H1 (cell line): ENCODE results near the gene DNAH8. TPM values are rescaled to one million over a fixed set of nuclear protein-coding genes. Genes with fewer than 3 reads are reported as not detected.

Experiments
- CTCF ChIA-PET: fragments of 300-600 bp; sonication (Branson Sonifier 250); formaldehyde crosslinking; loops from one replicate; lab custom pipeline; 2021; ENCODE audit not compliant: partially characterized antibody; lab: Charles Lee
- POLR2A ChIA-PET: fragments of 300-600 bp; sonication (Branson Sonifier 250); formaldehyde crosslinking; loops from one replicate; lab custom pipeline; 2021; ENCODE audit warnings: inconsistent platforms; ENCODE audit not compliant: partially characterized antibody; lab: Charles Lee
- DNase-seq, 2 experiments: peaks; one replicate each; pipeline versions ENCODE4 v3.0.0 to v3.0.0-alpha.2; 2010 to 2022; ENCODE audit warnings: low spot score in 2 of 2, low read depth in 1 of 2, mixed read lengths in 1 of 2
- FAIRE-seq: peaks from 2 replicates; lab custom pipeline; 2011; peaks lifted over from hg19 to GRCh38; lab: Jason Lieb, UNC
- H2AFZ ChIP-seq: 2 replicates; pipeline ENCODE4 v1.8.1; 2012; ENCODE audit warnings: low read length, inconsistent platforms
- H2AK5ac ChIP-seq: 2 replicates; pipeline ENCODE4 v1.6.1; 2013; ENCODE audit warnings: low read depth, low read length
- H2BK120ac ChIP-seq: replicated peaks from 2 replicates; pipeline ENCODE3; 2013; ENCODE audit warnings: low read depth, low read length, inconsistent platforms
- H2BK12ac ChIP-seq: 2 replicates; pipeline ENCODE4 v1.6.1; 2013; ENCODE audit warnings: low read depth, low read length
- H2BK15ac ChIP-seq: 2 replicates; pipeline ENCODE4 v1.6.1; 2013; ENCODE audit warnings: low read length
- H2BK20ac ChIP-seq: 2 replicates; pipeline ENCODE4 v1.6.1; 2013; ENCODE audit warnings: low read length
- H2BK5ac ChIP-seq: 2 replicates; pipeline ENCODE4 v1.6.1; 2013; ENCODE audit warnings: low read depth, low read length
- H3K14ac ChIP-seq: 2 replicates; pipeline ENCODE4 v1.6.1; 2013; ENCODE audit warnings: inconsistent platforms; ENCODE audit not compliant: insufficient read length
- H3K18ac ChIP-seq: 2 replicates; pipeline ENCODE4 v1.6.1; 2013; ENCODE audit warnings: low read length; ENCODE audit errors: extremely low read depth
- H3K23ac ChIP-seq: 2 replicates; pipeline ENCODE4 v1.6.1; 2013; ENCODE audit warnings: inconsistent platforms; ENCODE audit not compliant: insufficient read length
- H3K23me2 ChIP-seq: 2 replicates; pipeline ENCODE4 v1.6.1; 2013; ENCODE audit warnings: low read depth, low read length
- H3K27ac ChIP-seq: 2 replicates; pipeline ENCODE4 v1.6.1; 2011; ENCODE audit warnings: low read depth, low read length, inconsistent platforms
- H3K27me3 ChIP-seq, 4 experiments: replicated peaks in 1 of 4; 1 replicate in 1 of 4; 2 replicates in 3 of 4; pipeline versions ENCODE4 v1.6.1 to v1.8.1; 2011 to 2013; ENCODE audit warnings: low read length in 3 of 4, mild to moderate bottlenecking in 3 of 4, inconsistent platforms in 2 of 4, mixed read lengths in 2 of 4, moderate library complexity in 1 of 4; ENCODE audit not compliant: control insufficient read depth in 3 of 4, insufficient read depth in 3 of 4; ENCODE audit errors: extremely low read depth in 1 of 4
- H3K36me3 ChIP-seq, 4 experiments: 2 replicates each; pipeline versions ENCODE4 v1.6.1 to v1.8.1; 2011 to 2013; ENCODE audit warnings: mild to moderate bottlenecking in 4 of 4, low read length in 3 of 4, moderate library complexity in 2 of 4, control low read depth in 1 of 4, inconsistent platforms in 1 of 4; ENCODE audit not compliant: insufficient read depth in 4 of 4, control insufficient read depth in 2 of 4
- H3K4ac ChIP-seq: replicated peaks from 2 replicates; pipeline ENCODE3; 2013; ENCODE audit warnings: low read length, low read depth, mixed read lengths, inconsistent platforms; ENCODE audit not compliant: insufficient read length
- H3K4me1 ChIP-seq, 4 experiments: replicated peaks in 1 of 4; 1 replicate in 1 of 4; 2 replicates in 3 of 4; pipeline versions ENCODE4 v1.6.1 to v1.8.1; 2011 to 2013; ENCODE audit warnings: low read length in 3 of 4, inconsistent platforms in 2 of 4, mixed read lengths in 1 of 4; ENCODE audit not compliant: insufficient read depth in 4 of 4, control insufficient read depth in 3 of 4
- H3K4me2 ChIP-seq, 2 experiments: 2 replicates each; pipeline versions ENCODE4 v1.6.1 to v1.8.1; 2011 to 2013; ENCODE audit warnings: low read depth in 2 of 2, low read length in 2 of 2, control low read depth in 1 of 2, inconsistent platforms in 1 of 2, mild to moderate bottlenecking in 1 of 2; ENCODE audit not compliant: insufficient read depth in 1 of 2
- H3K4me3 ChIP-seq, 4 experiments: fragments of 200-600, 300-600 bp in 1 of 4; sonication (generic), shearing (Covaris generic), sonication (Bioruptor Twin) in 1 of 4; 2 replicates each; pipeline versions ENCODE4 v1.5.1 to v1.8.1; 2011 to 2016; ENCODE audit warnings: low read length in 4 of 4, low read depth in 3 of 4, control low read depth in 2 of 4, inconsistent platforms in 2 of 4, mild to moderate bottlenecking in 2 of 4, mixed read lengths in 1 of 4, moderate library complexity in 1 of 4; ENCODE audit not compliant: insufficient read depth in 2 of 4; ENCODE audit errors: extremely low read depth in 1 of 4
- H3K56ac ChIP-seq: replicated peaks from 2 replicates; pipeline ENCODE3; 2013; ENCODE audit warnings: low read depth, mild to moderate bottlenecking, mixed read lengths, low read length, inconsistent platforms; ENCODE audit not compliant: insufficient read length
- H3K79me1 ChIP-seq: 2 replicates; pipeline ENCODE4 v1.6.1; 2013; ENCODE audit warnings: low read depth, low read length, control low read depth
- H3K79me2 ChIP-seq, 2 experiments: 2 replicates each; pipeline versions ENCODE4 v1.6.1 to v1.8.1; 2012 to 2013; ENCODE audit warnings: low read length in 2 of 2, mild to moderate bottlenecking in 2 of 2, inconsistent platforms in 1 of 2; ENCODE audit not compliant: insufficient read depth in 2 of 2, control insufficient read depth in 1 of 2
- H3K9ac ChIP-seq, 4 experiments: replicated peaks in 1 of 4; 1 replicate in 1 of 4; 2 replicates in 3 of 4; pipeline versions ENCODE4 v1.6.1 to v1.8.1; 2011 to 2013; ENCODE audit warnings: low read depth in 3 of 4, low read length in 3 of 4, control low read depth in 2 of 4, mild to moderate bottlenecking in 2 of 4, moderate library complexity in 2 of 4, inconsistent platforms in 1 of 4; ENCODE audit errors: extremely low read depth in 1 of 4
- H3K9me3 ChIP-seq, 2 experiments: 2 replicates each; pipeline versions ENCODE4 v1.6.1 to v1.8.1; 2012 to 2013; ENCODE audit warnings: mild to moderate bottlenecking in 2 of 2, moderate library complexity in 2 of 2, control low read depth in 1 of 2, inconsistent platforms in 1 of 2, low read depth in 1 of 2, low read length in 1 of 2, mixed read lengths in 1 of 2; ENCODE audit not compliant: insufficient read depth in 2 of 2
- H4K20me1 ChIP-seq, 2 experiments: replicated peaks in 1 of 2; 2 replicates each; pipeline versions ENCODE3 to v1.8.1; 2011 to 2013; ENCODE audit warnings: inconsistent platforms in 2 of 2, low read length in 2 of 2, mild to moderate bottlenecking in 1 of 2; ENCODE audit not compliant: insufficient read depth in 2 of 2, control insufficient read depth in 1 of 2
- H4K5ac ChIP-seq: 2 replicates; pipeline ENCODE4 v1.6.1; 2013; ENCODE audit warnings: low read length, low read depth, mixed read lengths, inconsistent platforms; ENCODE audit not compliant: insufficient read length
- H4K8ac ChIP-seq: 2 replicates; pipeline ENCODE4 v1.8.0; 2013; ENCODE audit warnings: mild to moderate bottlenecking, moderate library complexity, low read length, inconsistent platforms; ENCODE audit not compliant: insufficient read depth; ENCODE audit errors: extremely low read depth
- H4K91ac ChIP-seq: replicated peaks from 2 replicates; pipeline ENCODE3; 2013; ENCODE audit warnings: low read length, mixed read lengths, inconsistent platforms; ENCODE audit not compliant: insufficient read length
- BCL11A ChIP-seq, 2 experiments: IDR thresholded peaks; one replicate each; pipeline ENCODE4 v1.6.1; 2011; ENCODE audit warnings: low read depth in 2 of 2, low read length in 2 of 2, mild to moderate bottlenecking in 2 of 2
- CBX8 ChIP-seq: fragments of 300-800, 300-1000 bp; sonication (generic); IDR thresholded peaks from 2 replicates; pipeline ENCODE4 v1.7.1; 2016; ENCODE audit warnings: low read depth, low read length, borderline replicate concordance
- EP300 ChIP-seq, 2 experiments: IDR thresholded peaks; 1 replicate in 1 of 2; 2 replicates in 1 of 2; pipeline ENCODE4 v1.6.1; 2011 to 2012; ENCODE audit warnings: low read depth in 2 of 2, low read length in 2 of 2, mild to moderate bottlenecking in 2 of 2, borderline replicate concordance in 1 of 2, inconsistent platforms in 1 of 2, moderate library complexity in 1 of 2
- FOSL1 ChIP-seq: IDR thresholded peaks from 2 replicates; pipeline ENCODE4 v1.6.1; 2011; ENCODE audit warnings: mild to moderate bottlenecking, low read depth, low read length, moderate library complexity; ENCODE audit not compliant: insufficient read depth
- PHF8 ChIP-seq: fragments of 200-600 bp; sonication (generic); conservative IDR thresholded peaks from 2 replicates; pipeline ENCODE4 v1.7.1; 2012; ENCODE audit warnings: low read depth, mild to moderate bottlenecking, inconsistent platforms, low read length, moderate library complexity
- POU5F1 ChIP-seq: IDR thresholded peaks from 2 replicates; pipeline ENCODE4 v1.6.1; 2011; ENCODE audit warnings: low read depth, mild to moderate bottlenecking, low read length, moderate library complexity
- TAF1 ChIP-seq: IDR thresholded peaks from 2 replicates; pipeline ENCODE4 v1.6.1; 2011; ENCODE audit warnings: mild to moderate bottlenecking, low read depth, low read length
- TAF7 ChIP-seq: optimal IDR thresholded peaks from 2 replicates; pipeline ENCODE3; 2011; ENCODE audit warnings: low read depth, mild to moderate bottlenecking, inconsistent platforms, low read length, moderate library complexity, borderline replicate concordance
- TBP ChIP-seq: IDR thresholded peaks from 2 replicates; pipeline ENCODE4 v1.6.1; 2011; ENCODE audit warnings: low read depth, low read length, improper control_type of control experiment
- ZNF274 ChIP-seq: IDR thresholded peaks from 2 replicates; pipeline ENCODE4 v1.7.0; 2012; ENCODE audit warnings: low read length, borderline replicate concordance; ENCODE audit errors: extremely low read depth
- WGBS, 2 experiments: shearing (Covaris generic) in 1 of 2; methylation state at CpG; one replicate each; pipeline versions ENCODE4 v1.1.6 to v1.1.7; 2013 to 2015; ENCODE audit warnings: low lambda C conversion rate in 2 of 2, mixed read lengths in 2 of 2, inconsistent platforms in 1 of 2, low coverage in 1 of 2, missing lambda C conversion rate in 1 of 2; ENCODE audit not compliant: insufficient replicate concordance in 2 of 2, insufficient coverage in 1 of 2, insufficient read length in 1 of 2; ENCODE audit errors: extremely low coverage in 1 of 2, missing lambda C conversion rate in 1 of 2; 5-methylcytosine and 5-hydroxymethylcytosine counted together
- polyA plus RNA-seq, 7 experiments: library from polyadenylated mRNA; depleted of rRNA in 3 of 7; stranded (reverse) in 5 of 7; unstranded in 2 of 7; fragments of >200 nt in 5 of 7; fragments of 200-250 nt in 2 of 7; gene quantifications; 1 replicate in 5 of 7; 2 replicates in 1 of 7; 4 replicates in 1 of 7; pipeline versions ENCODE4 v1.2.1 to v1.2.3, GENCODE V29; 2011 to 2013; ENCODE audit warnings: missing spikeins in 2 of 7, mixed read lengths in 2 of 7
- total RNA-seq: library from RNA; stranded (reverse); fragmentation: NEBNext Ultra II Directional; extraction: Animal tissue kit (Norgen Biotek cat#: 25700); gene quantifications from 2 replicates; pipeline ENCODE4 v1.2.1, GENCODE V29; 2021
- TF ChIP-seq, protein P1 (sequence below): IDR thresholded peaks from 2 replicates; pipeline ENCODE4 v1.6.1; 2012; ENCODE audit warnings: inconsistent platforms
- TF ChIP-seq, protein P2 (sequence below): IDR thresholded peaks from 2 replicates; pipeline ENCODE4 v1.6.1; 2012; ENCODE audit warnings: inconsistent platforms

The DNAH8 gene
- total and polyA plus RNA-seq, 2 of the 8 experiments (the other 6 are each of a cell fraction or from before 2014, with no cell fraction given) = under 0.01 TPM; not detected in 1

DNA sequence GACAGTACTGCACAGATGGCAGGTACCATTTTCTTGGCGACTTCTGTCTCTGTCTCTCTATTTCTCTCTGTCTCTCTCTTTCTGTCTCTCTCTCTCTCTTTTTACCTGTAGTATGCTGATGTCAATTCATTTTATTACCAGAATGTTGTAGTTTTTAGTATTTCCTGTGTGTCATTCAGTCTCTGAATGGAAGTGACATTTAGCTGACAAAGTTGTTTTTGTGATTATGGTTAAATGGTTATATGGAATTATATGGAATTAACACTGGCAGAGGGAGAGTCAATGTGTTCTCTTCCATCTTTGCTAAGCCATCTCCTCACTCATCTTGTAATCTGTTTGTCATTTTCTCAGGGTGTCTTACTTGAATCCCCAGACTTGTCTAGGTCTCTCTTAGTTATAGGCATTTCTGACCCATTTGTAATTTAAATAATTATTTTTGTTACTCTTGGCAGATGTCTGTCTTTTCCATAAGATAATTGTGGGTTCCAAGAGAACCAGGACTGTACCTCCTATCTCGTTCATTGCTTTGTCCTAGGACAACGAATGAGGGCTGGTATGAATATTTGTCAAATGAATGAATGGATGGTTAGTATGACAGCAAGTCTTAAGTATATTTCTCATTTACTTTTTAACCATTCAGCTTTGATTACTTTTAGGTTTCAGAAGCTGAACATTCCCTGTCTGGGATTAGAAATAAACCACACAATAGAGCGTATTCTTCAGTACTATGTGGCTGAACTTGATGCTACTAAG lies 64.4 kb downstream of the DNAH8 start:
- Histone ChIP-seq H4K91ac (no peak overlapping the region), H3K9ac (no peak overlapping the region), H2AFZ (no peak overlapping the region), H3K18ac (no peak overlapping the region), H3K23me2 (no peaks in the 10 kb centered on the region), H3K4ac (no peak overlapping the region), H2BK12ac (no peak overlapping the region), H2BK20ac (no peak overlapping the region), H3K23ac (no peak overlapping the region), H2BK120ac (no peak overlapping the region), H3K4me1 (peaks cover 0 to 10% (median 5%) of the 10 kb centered on the region in 4 experiments; a peak in 3 of 7 replicates), H3K79me1 (no peaks in the 10 kb centered on the region), H2AK5ac (no peak overlapping the region), H4K8ac (no peak overlapping the region), H2BK15ac (no peak overlapping the region), H4K20me1 (no peaks in the 10 kb centered on the region), H3K4me3 (no peak overlapping the region), H3K14ac (no peak overlapping the region), H3K36me3 (no peaks in the 10 kb centered on the region), H4K5ac (no peak overlapping the region), H2BK5ac (no peak overlapping the region), H3K27me3 (no peaks in the 10 kb centered on the region), H3K4me2 (no peak overlapping the region), H3K79me2 (no peaks in the 10 kb centered on the region), H3K9me3 (no peaks in the 10 kb centered on the region), H3K27ac (no peak overlapping the region), H3K56ac (no peak overlapping the region)
- FAIRE-seq (no peak), DNase-seq (no peak)
- 91% methylated on average over 4 of the region's 4 CpGs; no CpG with 5 or more reads in 1 of the 2 experiments for WGBS, 2 experiments
- POLR2A ChIA-PET = no interaction called here
- CTCF ChIA-PET = no interaction called here
- TF ChIP-seq, protein P1, sequence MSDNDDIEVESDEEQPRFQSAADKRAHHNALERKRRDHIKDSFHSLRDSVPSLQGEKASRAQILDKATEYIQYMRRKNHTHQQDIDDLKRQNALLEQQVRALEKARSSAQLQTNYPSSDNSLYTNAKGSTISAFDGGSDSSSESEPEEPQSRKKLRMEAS = no peak
- TF ChIP-seq TBP (no peak), EP300 (IDR thresholded peaks at IDR 0.05; ENCODE audit: borderline replicate concordance in 1 of 2, low read depth in 2 of 2, low read length in 2 of 2) (no peak), TAF1 (no peak), ZNF274 (no peak), TAF7 (no peak), BCL11A (IDR thresholded peaks at IDR 0.05; ENCODE audit: low read depth in 2 of 2, low read length in 2 of 2) (no peak), FOSL1 (no peak), CBX8 (no peak), PHF8 (no peak), POU5F1 (no peak)
- TF ChIP-seq, protein P2, sequence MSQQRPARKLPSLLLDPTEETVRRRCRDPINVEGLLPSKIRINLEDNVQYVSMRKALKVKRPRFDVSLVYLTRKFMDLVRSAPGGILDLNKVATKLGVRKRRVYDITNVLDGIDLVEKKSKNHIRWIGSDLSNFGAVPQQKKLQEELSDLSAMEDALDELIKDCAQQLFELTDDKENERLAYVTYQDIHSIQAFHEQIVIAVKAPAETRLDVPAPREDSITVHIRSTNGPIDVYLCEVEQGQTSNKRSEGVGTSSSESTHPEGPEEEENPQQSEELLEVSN = no peak
